Pancreas (tissue), 10 donors: ENCODE measurements around the gene FGF9. TPM values are rescaled to one million over a fixed set of nuclear protein-coding genes. Genes with fewer than 3 reads are reported as not detected.
A peak's percentile ranks its signal among the peaks of the same experiment; 100 is the strongest.

Experiments
- ATAC-seq, 4 donors: fragments of 200-7000 bp; cut with Tn5 transposase; one replicate each; pipeline versions ENCODE4 v1.8.0 to v1.9.1; 2020; ENCODE audit warnings: mild to moderate bottlenecking in 4 of 4, moderate library complexity in 4 of 4
- DNase-seq, 6 donors: peaks; one replicate each; pipeline ENCODE4 v3.0.0-alpha.2; 2020
- FAIRE-seq: peaks from 2 replicates; lab custom pipeline; 2012; peaks lifted over from hg19 to GRCh38; lab: Jason Lieb, UNC
- H3K27ac ChIP-seq, 4 donors: fragments of 200-600 bp; sonication (generic); 1 replicate in 3 of 4; 2 replicates in 1 of 4; pipeline versions ENCODE4 v1.5.0 to v1.8.0; 2020
- H3K27me3 ChIP-seq, 4 donors: fragments of 200-600 bp; one replicate each; pipeline ENCODE4 v1.8.0; 2021
- H3K36me3 ChIP-seq, 3 donors: fragments of 200-600 bp; sonication (generic) in 1 of 3; one replicate each; pipeline versions ENCODE4 v1.5.0 to v1.8.0; 2020 to 2021
- H3K4me1 ChIP-seq, 3 donors: fragments of 200-600 bp; one replicate each; pipeline ENCODE4 v1.8.0; 2021
- H3K4me3 ChIP-seq, 4 donors: fragments of 200-600 bp; sonication (generic) in 2 of 4; one replicate each; pipeline versions ENCODE4 v1.5.0 to v1.8.0; 2020 to 2021
- H3K9me3 ChIP-seq, 4 donors: fragments of 200-600 bp; one replicate each; pipeline ENCODE4 v1.8.0; 2021
- CTCF ChIP-seq, 4 donors: fragments of 200-600 bp; sonication (generic) in 3 of 4; IDR thresholded peaks; one replicate each; pipeline versions ENCODE4 v1.5.0 to v1.8.0; 2021; ENCODE audit warnings: antibody characterized with exemption in 4 of 4
- WGBS, 2 donors: extraction: QIAGEN DNeasy Blood & Tissue Kit; methylation state at CpG; one replicate each; pipeline ENCODE4 v1.1.7; 2013; 5-methylcytosine and 5-hydroxymethylcytosine counted together
- intact Hi-C, 3 donors: fragments of 100-400 bp; cut with DNase I; formaldehyde crosslinking; loops; one replicate each; pipeline versions ENCODE4 v1.11.1 to v1.14.2; 2022
- polyA plus RNA-seq, 2 donors: library from polyadenylated mRNA; stranded (reverse); fragments of 200-250 nt; gene quantifications; one replicate each; pipeline ENCODE4 v1.2.3, GENCODE V29; 2013
- total RNA-seq, 6 donors: library from RNA; stranded (reverse); fragmentation: NEBNext Ultra II Directional in 4 of 6; extraction: Animal tissue kit (Norgen Biotek cat#: 25700) in 4 of 6; gene quantifications; one replicate each; pipeline versions ENCODE4 v1.2.1 to v1.2.4, GENCODE V29; 2021 to 2023
- donor health status: healthy with polysubstance abuse.
- donor health status: DM: no; HTN: no; CAD: no; lungs with moderate emphysema.
- donor health status: DM: no; HTN: no; CAD: no.
- donor health status: control.
- donor health status: control.
- donor health status: Bipolar disorder and iron deficiency.
- donor health status: DM: yes; HTN: yes; CAD: no.
- donor health status: DM: no; HTN: no; CAD: no.
- donor health status: DM: no; HTN: no; CAD: no.
- donor health status: DM: yes; HTN: yes; CAD: no.

Gene FGF9
- total RNA-seq, result under 1 TPM; 0.16 to 0.84 (median 0.39) TPM
- under 1 TPM; 0.30 to 0.92 TPM for polyA plus RNA-seq

- no peak for TF ChIP-seq CTCF (IDR thresholded peaks at IDR 0.05)
- DNase-seq, result peak; percentile 78 to 91 (median 82)
- WGBS, 2 donors, result 0% methylated on average over 54 to 62 of the region's 62 CpGs
- Histone ChIP-seq H3K9me3 (no peaks in the 10 kb centered on the region), H3K4me3 (peak within 1 kb of the TSS; percentile 43 to 65 (median 52)), H3K27me3 (peaks cover 0 to 2% (median 0%) of the 10 kb centered on the region in 4 donors), H3K4me1 (peaks cover 0 to 22% (median 15%) of the 10 kb centered on the region in 3 donors), H3K27ac (peak within 1 kb of the TSS in 2 of 4 donors; percentile 50 to 57), H3K36me3 (no peaks in the 10 kb centered on the region)
- no peak for FAIRE-seq
- intact Hi-C loops, result no loop called here
- ATAC-seq, result peak; percentile 82 to 90 (median 84)
Observed at GRCh38 chr13:21670883-21671619, at the start of gene FGF9. FGF9 (plus strand) TSS chr13:21671073; CDS start chr13:21671913, 840 bp downstream.

GRCh38 chr13:21625366-21625765 is 45.5 kb upstream of the FGF9 start:
- H3K27ac ChIP-seq, result no peak overlapping the region
- TF ChIP-seq CTCF (IDR thresholded peaks at IDR 0.05), result peak in 2 of 4 donors; percentile 12 to 15
- no peaks in the 10 kb centered on the region for H3K4me1 ChIP-seq
- H3K4me3 ChIP-seq, result no peak overlapping the region
- DNase-seq, result no peak
- H3K27me3 ChIP-seq, result no peaks in the 10 kb centered on the region
- H3K9me3 ChIP-seq, result no peaks in the 10 kb centered on the region
- H3K36me3 ChIP-seq, result no peaks in the 10 kb centered on the region
- intact Hi-C loops, result no loop called here
- peak; percentile 82 for FAIRE-seq
- ATAC-seq, result peak in 3 of 4 donors; percentile 71 to 78 (median 72)
- WGBS, 2 donors, result 27 to 30% methylated on average over 8 of the region's 8 CpGs

GRCh38 chr13:21632196-21632595 is 38.7 kb upstream of the FGF9 start:
- no peak for TF ChIP-seq CTCF (IDR thresholded peaks at IDR 0.05)
- Histone ChIP-seq H3K27ac (no peak overlapping the region), H3K4me3 (no peak overlapping the region), H3K9me3 (no peaks in the 10 kb centered on the region), H3K36me3 (no peaks in the 10 kb centered on the region), H3K4me1 (no peaks in the 10 kb centered on the region), H3K27me3 (no peaks in the 10 kb centered on the region)
- FAIRE-seq (no peak), ATAC-seq (no peak), DNase-seq (no peak)
- intact Hi-C loops, result loop anchor here in 1 of 3 donors (10.0 kb wide), 1 partner anchor 653 kb away; no protein-coding TSS in a partner anchor

- DNase-seq, result no peak
- 48 to 58% methylated on average over 3 of the region's 3 CpGs for WGBS, 2 donors
- Histone ChIP-seq H3K27me3 (no peaks in the 10 kb centered on the region), H3K36me3 (no peaks in the 10 kb centered on the region), H3K4me3 (no peak overlapping the region), H3K4me1 (no peaks in the 10 kb centered on the region), H3K9me3 (no peaks in the 10 kb centered on the region), H3K27ac (no peak overlapping the region)
- no peak for TF ChIP-seq CTCF (IDR thresholded peaks at IDR 0.05)
- ATAC-seq, result no peak
- no peak for FAIRE-seq
- intact Hi-C loops, result loop anchor here in 2 of 3 donors (5.0 to 10.0 kb wide), 2 partner anchors 641 to 648 kb away; no protein-coding TSS in a partner anchor
Observed at GRCh38 chr13:21636656-21637055, 34.2 kb upstream of the FGF9 start.

- no peak for FAIRE-seq
- Histone ChIP-seq H3K36me3 (no peaks in the 10 kb centered on the region), H3K27me3 (no peaks in the 10 kb centered on the region), H3K27ac (no peak overlapping the region), H3K4me3 (no peak overlapping the region), H3K9me3 (no peaks in the 10 kb centered on the region), H3K4me1 (no peaks in the 10 kb centered on the region)
- no peak for TF ChIP-seq CTCF (IDR thresholded peaks at IDR 0.05)
- peak in 2 of 4 donors; percentile 70 to 79 for ATAC-seq
- intact Hi-C loops, result loop anchor here in 2 of 3 donors (5.0 to 10.0 kb wide), 2 partner anchors 640 to 648 kb away; no protein-coding TSS in a partner anchor
- peak in 2 of 6 donors; percentile 16 to 19 for DNase-seq
- WGBS, 2 donors, result 69% methylated on average over 13 of the region's 13 CpGs
Observed at GRCh38 chr13:21637296-21637695, 33.6 kb upstream of the FGF9 start.
